ENCODE data around the gene NME4.

DNA sequence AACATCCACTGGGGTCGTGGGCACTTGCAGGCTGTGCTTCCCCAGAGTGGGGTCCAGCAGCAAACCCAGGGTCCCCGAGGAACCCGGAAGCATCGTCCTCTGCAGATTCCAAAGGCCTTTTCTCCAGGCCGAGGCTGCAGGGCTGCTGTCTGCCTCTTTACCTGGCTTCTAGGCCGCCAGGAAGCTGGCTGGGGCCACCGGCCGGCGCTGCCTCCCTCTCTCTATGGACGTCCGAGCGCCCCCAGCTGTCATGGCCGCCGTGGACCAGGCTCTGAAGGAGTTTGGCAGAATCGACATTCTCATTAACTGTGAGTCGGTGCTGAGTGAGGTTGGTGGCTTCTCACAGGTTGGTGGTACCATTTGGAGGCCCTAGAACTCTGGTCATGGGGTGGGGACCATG lies 10.3 kb downstream of the NME4 start:
- TF ChIP-seq POLR2A (IDR thresholded peaks at IDR 0.05; ENCODE audit: low read depth, low read length): no peak
- no peak for TF ChIP-seq POLR2AphosphoS5 (IDR thresholded peaks at IDR 0.05; ENCODE audit: low read depth, low read length)
- TF ChIP-seq TAF1 (IDR thresholded peaks at IDR 0.05; ENCODE audit: borderline replicate concordance, low read depth, low read length): no peak

Measured in GM12892 (cell line).